HG03060 (cell line): ENCODE data around the gene TAGLN2.

Source experiments
- ATAC-seq: cut with Tn5 transposase; IDR thresholded peaks from one replicate; pipeline ENCODE4 v1.9.1; 2021; ENCODE audit warnings: low read depth, moderate number of reproducible peaks; ENCODE audit not compliant: unreplicated experiment

Gene TAGLN2

GRCh38 chr1:159924791-159925718 is at the start of gene TAGLN2:
Gene TAGLN2 (minus strand): TSS chr1:159925507. CDS start chr1:159920509, 4,998 bp downstream.
- peak; percentile 50 for ATAC-seq

DNA sequence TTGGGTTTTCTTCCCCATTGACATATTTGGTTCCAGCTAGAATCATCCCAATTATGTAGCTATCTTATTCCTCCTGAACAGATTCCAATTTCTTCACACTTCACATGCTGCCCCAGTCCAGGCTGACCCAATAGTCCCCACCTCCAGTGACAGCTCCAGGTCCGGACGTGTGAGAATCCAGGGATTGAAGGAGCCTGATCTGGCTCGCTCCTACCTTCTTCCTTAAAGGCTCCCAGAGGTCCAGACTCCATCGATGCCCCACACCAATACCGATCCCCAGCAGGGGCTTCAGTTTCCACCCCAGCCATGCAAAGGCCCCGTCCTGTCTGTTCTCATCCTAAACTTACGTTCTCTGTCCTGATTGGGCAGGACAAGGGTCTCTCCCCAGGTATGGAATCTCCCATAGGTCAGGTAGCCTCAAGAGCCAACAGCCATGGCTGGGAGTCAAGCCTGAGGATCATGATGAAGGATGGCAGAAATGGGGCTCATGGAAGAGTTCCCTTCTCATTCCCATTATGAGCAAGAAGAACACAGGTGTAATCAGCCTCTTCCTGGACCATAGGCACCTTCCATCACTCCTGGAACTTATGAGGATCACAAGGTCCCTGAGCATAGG is 49.2 kb upstream of the TAGLN2 start:
- ATAC-seq, result no peak

DNA sequence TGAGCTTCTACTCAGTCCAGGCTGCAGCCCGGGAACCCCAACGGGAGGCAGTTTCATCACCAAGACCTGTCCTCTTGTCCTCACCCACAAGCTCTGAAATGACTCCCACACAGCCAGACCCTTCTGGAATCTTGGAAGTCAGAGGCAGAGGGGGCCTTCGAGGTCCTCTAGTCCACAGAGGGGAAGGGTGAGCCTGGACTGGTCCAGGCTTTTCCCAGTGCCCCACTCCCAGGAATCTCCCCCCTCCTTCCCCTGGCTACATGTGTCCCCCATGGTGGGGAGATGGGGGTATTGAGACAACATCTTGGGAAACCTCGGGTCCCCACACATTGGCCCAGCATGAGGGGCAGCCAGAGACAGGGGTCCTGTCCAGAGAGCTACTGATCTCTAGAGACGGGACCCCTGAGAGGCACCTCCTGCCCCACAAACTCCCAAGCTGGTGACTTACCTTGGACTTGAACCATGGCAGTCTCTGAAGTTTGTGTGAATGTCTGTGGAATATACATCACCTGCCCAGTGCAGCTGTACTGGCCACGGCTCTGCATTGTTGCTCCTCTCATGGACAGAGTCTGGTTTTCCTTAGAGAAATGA is 48.1 kb upstream of the TAGLN2 start:
- no peak for ATAC-seq

GRCh38 chr1:159972443-159973205 is 47.3 kb upstream of the TAGLN2 start:
- ATAC-seq, result no peak

- ATAC-seq, result no peak
These were observed 45.6 kb upstream of the TAGLN2 start for GRCh38 chr1:159970932-159971342.

GRCh38 chr1:159968901-159969300 is 43.6 kb upstream of the TAGLN2 start:
- no peak for ATAC-seq

GRCh38 chr1:159965263-159965662 is 40.0 kb upstream of the TAGLN2 start:
- no peak for ATAC-seq

GRCh38 chr1:159964144-159964543 is 38.8 kb upstream of the TAGLN2 start:
- no peak for ATAC-seq

- ATAC-seq, result no peak
These were observed 36.9 kb upstream of the TAGLN2 start for GRCh38 chr1:159962176-159962575.

DNA sequence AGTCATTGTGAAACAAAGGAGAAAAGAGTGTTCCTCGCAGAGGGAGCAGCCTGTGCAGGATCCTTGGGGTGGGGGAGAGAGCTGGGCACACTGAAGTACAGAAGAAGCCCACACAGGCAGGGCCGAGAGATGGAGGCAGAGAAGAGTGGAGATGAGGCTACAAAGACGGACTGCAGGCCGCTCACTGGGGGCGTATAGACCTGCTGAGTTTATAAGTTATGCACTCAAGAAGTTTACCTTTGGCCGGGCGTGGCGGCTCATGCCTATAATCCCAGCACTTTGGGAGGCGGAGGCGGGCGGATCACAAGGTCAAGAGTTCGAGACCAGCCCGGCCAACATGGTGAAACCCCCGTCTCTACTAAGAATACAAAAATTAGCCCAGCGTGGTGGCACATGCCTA is 36.3 kb upstream of the TAGLN2 start:
- ATAC-seq, result no peak

- no peak for ATAC-seq
These were observed 35.5 kb upstream of the TAGLN2 start for GRCh38 chr1:159960721-159961381.

GRCh38 chr1:159959451-159959850 is 34.1 kb upstream of the TAGLN2 start:
- ATAC-seq, result no peak

DNA sequence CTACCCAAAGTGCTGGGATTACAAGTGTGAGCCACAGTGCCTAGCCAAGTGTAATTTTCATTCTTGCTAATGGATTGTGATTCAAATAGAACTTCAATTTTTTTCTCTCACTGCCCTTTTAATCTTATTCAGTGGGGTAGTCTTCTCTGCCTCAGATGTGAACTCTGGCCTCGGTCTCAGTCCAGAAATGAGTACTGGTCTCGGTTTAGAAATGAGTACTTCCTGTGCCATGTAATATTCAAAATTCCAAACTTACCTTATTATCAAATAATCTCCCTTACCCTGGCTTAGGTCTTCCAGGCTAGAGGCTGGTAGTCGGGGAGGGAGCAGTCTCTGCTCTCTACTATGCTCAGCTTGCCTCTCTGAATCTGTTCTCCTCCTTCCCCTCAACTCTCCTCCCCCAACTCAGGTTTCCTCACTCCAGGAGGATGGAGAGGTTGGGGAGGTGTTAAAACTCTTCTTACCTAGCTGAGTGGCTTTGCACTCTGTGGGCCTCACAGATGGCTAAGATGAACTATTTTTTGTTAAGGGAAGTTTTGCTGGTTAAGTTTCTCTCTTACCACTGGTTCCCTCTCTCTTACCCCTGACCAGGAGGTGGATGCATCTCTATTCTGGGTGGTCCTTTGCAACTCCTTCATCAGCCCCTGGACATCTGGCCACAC is 33.5 kb upstream of the TAGLN2 start:
- ATAC-seq, result no peak

- no peak for ATAC-seq
These were observed 32.5 kb upstream of the TAGLN2 start for GRCh38 chr1:159957824-159958268.

- ATAC-seq, result no peak
These were observed 30.1 kb upstream of the TAGLN2 start for GRCh38 chr1:159955456-159955855.

DNA sequence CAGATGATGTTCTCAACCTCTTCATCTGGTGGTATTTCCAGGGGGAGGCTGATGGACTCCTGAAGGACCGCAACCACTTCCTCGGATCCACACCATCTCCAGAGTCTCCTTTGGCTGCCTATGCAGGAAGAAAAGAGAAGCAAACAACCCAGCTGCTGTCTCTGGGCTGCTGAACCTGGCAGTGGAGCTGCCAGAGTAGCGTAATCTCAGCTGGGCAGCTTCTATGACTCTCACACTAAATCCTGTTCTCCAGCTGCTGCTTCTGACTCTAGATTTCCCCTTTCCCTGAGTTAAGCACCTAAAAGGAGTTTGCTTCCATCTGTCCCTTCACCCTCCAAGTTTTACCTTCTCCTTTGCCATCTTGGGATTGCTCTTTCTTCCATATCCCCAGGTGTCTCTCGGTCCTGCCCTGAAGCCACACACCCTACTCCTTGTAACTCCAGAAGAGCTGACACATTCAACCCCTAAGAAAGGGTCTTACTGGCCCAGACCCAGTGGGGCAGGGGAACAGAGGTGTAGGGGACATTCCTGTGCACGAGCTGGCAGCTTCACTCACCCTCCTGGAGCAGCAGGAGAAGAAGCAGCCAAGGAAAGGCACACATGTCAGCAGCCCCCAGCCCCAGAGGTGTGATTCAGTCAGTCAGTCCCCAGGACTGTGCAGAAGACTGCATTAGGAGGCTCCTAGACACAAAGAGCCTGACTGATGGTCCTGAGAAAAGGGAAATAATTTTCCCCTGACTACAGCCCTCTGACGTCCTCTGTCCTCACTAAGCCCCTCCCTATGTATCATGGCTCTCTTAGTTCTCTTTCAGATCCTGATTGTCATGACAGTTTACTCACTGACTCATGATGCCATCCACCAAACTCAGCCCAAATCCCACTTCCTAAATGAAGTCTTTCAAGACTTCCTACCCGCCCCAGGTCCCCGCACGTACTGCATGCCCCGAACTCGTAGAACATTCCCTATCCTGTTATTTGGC is 28.5 kb upstream of the TAGLN2 start, which contains the start of gene SLAMF9:
Gene SLAMF9, minus strand, starts transcription at position 702 of the 980 bp plus-strand sequence. Its CDS starts 100 bp downstream, at position 602.
- no peak for ATAC-seq

- no peak for ATAC-seq
These were observed 27.6 kb upstream of the TAGLN2 start for GRCh38 chr1:159952932-159953331.

DNA sequence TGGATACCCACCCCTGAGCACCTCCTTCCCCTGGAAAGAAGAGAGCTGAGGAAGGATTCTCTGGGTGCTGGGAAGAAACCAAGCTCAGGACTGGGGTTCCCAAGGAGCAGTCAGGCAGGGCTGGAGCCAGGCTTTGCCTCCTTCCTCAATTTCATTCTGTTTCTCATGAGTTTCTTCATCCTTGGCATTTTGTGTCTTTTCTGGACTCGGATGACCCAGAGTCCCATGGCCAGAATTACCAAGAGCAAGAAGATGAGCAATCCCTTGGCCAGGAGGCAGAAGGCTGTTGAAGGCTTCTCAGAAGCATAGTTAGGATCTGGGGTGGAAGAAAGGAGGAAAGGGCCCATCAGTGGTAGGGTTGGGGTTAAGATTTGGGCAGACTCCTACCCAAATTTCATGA is 26.2 kb upstream of the TAGLN2 start:
- ATAC-seq, result no peak
